Natural killer cell (primary cell): ENCODE data around the gene ZFAND2B. TPM values are rescaled to one million over a fixed set of nuclear protein-coding genes. Genes with fewer than 3 reads are reported as not detected.

Experiments used
- ATAC-seq, 3 donors: fragments of 150-1000 bp in 2 of 3; fragments of 200-7000 bp in 1 of 3; cut with Tn5 transposase; 1 replicate in 1 of 3; 2 replicates in 2 of 3; pipeline ENCODE4 v1.10.0; 2021; ENCODE audit warnings: mild to moderate bottlenecking in 2 of 3, moderate library complexity in 2 of 3
- DNase-seq, 2 donors: peaks; one replicate each; pipeline versions ENCODE4 v3.0.0 to v3.0.0-alpha.2; 2013 to 2021; ENCODE audit warnings: mixed read lengths in 1 of 2
- H3K27ac ChIP-seq: one replicate; pipeline ENCODE4 v1.5.1; 2013; ENCODE audit warnings: mild to moderate bottlenecking, low read length
- H3K27me3 ChIP-seq: one replicate; pipeline ENCODE4 v1.6.1; 2013; ENCODE audit warnings: low read length; ENCODE audit not compliant: control insufficient read depth, insufficient read depth
- H3K36me3 ChIP-seq: one replicate; pipeline ENCODE4 v1.6.1; 2013; ENCODE audit warnings: low read length; ENCODE audit not compliant: control insufficient read depth, insufficient read depth
- H3K4me1 ChIP-seq: one replicate; pipeline ENCODE4 v1.6.1; 2013; ENCODE audit warnings: low read length; ENCODE audit not compliant: control insufficient read depth, insufficient read depth
- H3K4me3 ChIP-seq: one replicate; pipeline ENCODE4 v1.5.1; 2013; ENCODE audit warnings: low read length
- H3K9me3 ChIP-seq: one replicate; pipeline ENCODE4 v1.6.1; 2013; ENCODE audit warnings: low read length; ENCODE audit not compliant: control insufficient read depth, insufficient read depth
- H3K27ac Mint-ChIP-seq, 2 donors: one replicate each; pipeline ENCODE4 v1.8.0; 2022; ENCODE audit warnings: mild to moderate bottlenecking in 2 of 2, mixed read lengths in 2 of 2, moderate library complexity in 1 of 2
- H3K27me3 Mint-ChIP-seq, 2 donors: one replicate each; pipeline ENCODE4 v1.8.0; 2022; ENCODE audit warnings: low read depth in 2 of 2, mixed read lengths in 2 of 2
- H3K36me3 Mint-ChIP-seq: one replicate; pipeline ENCODE4 v1.8.0; 2022; ENCODE audit warnings: mixed read lengths
- H3K4me1 Mint-ChIP-seq, 2 donors: one replicate each; pipeline ENCODE4 v1.8.0; 2022; ENCODE audit warnings: mixed read lengths in 2 of 2
- H3K4me3 Mint-ChIP-seq: one replicate; pipeline ENCODE4 v1.8.0; 2022; ENCODE audit warnings: mild to moderate bottlenecking, moderate library complexity, mixed read lengths
- H3K9me3 Mint-ChIP-seq, 2 donors: one replicate each; pipeline ENCODE4 v1.8.0; 2022; ENCODE audit warnings: mixed read lengths in 2 of 2
- WGBS: methylation state at CpG from one replicate; pipeline ENCODE4 v1.1.7; 2013; ENCODE audit warnings: missing lambda C conversion rate; ENCODE audit not compliant: insufficient coverage; 5-methylcytosine and 5-hydroxymethylcytosine counted together
- intact Hi-C: fragments of 100-400 bp; cut with micrococcal nuclease; formaldehyde crosslinking; loops from one replicate; pipeline ENCODE4 v1.14.2; 2022
- total RNA-seq, 4 donors: library from RNA; stranded (reverse); fragments of 120-200 nt in 1 of 4; gene quantifications; one replicate each; pipeline versions ENCODE4 v1.2.3 to v1.2.4, GENCODE V29; 2013 to 2022
- TF ChIP-seq, protein P1 (sequence below): fragments of 200-600 bp; IDR thresholded peaks from one replicate; pipeline ENCODE4 v1.8.0; 2022; ENCODE audit warnings: antibody characterized with exemption

ZFAND2B gene
- total RNA-seq, 3 donors from 2014 or later (not counting 1 experiment from before 2014, with no cell fraction given) = 67.6 to 84.0 (median 83.4) TPM

DNA sequence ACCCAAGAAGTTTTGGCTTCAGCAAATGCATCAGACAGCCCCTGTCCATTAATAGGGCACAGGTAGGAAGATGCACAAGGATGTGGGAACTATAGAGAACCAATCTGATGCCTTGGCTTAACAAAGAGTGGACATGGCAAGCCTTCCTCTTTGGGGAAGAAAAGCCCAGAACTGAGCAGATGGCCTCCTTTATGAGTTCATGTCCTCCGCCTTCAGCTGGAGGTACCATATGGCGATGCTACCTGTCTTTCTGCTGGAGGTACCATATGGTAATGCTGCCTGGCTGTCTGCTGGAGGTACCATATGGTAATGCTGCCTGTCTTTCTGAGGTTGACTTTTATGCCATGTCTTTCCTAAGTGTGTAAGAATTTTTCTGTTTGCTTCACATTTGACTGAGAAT is 22.5 kb upstream of the ZFAND2B start:
- H3K36me3 ChIP-seq = peaks cover 53% of the 10 kb centered on the region
- ATAC-seq (no peak), DNase-seq (no peak)
- peak overlapping the region in 1 of 2 donors; percentile 24 for H3K27ac Mint-ChIP-seq
- no peaks in the 10 kb centered on the region for H3K27me3 ChIP-seq
- intact Hi-C loops = no loop called here
- no peak overlapping the region for H3K4me3 Mint-ChIP-seq
- TF ChIP-seq, protein P1, sequence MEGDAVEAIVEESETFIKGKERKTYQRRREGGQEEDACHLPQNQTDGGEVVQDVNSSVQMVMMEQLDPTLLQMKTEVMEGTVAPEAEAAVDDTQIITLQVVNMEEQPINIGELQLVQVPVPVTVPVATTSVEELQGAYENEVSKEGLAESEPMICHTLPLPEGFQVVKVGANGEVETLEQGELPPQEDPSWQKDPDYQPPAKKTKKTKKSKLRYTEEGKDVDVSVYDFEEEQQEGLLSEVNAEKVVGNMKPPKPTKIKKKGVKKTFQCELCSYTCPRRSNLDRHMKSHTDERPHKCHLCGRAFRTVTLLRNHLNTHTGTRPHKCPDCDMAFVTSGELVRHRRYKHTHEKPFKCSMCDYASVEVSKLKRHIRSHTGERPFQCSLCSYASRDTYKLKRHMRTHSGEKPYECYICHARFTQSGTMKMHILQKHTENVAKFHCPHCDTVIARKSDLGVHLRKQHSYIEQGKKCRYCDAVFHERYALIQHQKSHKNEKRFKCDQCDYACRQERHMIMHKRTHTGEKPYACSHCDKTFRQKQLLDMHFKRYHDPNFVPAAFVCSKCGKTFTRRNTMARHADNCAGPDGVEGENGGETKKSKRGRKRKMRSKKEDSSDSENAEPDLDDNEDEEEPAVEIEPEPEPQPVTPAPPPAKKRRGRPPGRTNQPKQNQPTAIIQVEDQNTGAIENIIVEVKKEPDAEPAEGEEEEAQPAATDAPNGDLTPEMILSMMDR = no peak
- no peak overlapping the region for H3K4me3 ChIP-seq
- H3K9me3 Mint-ChIP-seq = no peaks in the 10 kb centered on the region
- no peaks in the 10 kb centered on the region for H3K27me3 Mint-ChIP-seq
- 94% methylated on average over 2 of the region's 2 CpGs for WGBS
- no peaks in the 10 kb centered on the region for H3K36me3 Mint-ChIP-seq
- H3K9me3 ChIP-seq = no peaks in the 10 kb centered on the region
- peaks cover 12 to 32% of the 10 kb centered on the region in 2 donors for H3K4me1 Mint-ChIP-seq
- H3K27ac ChIP-seq = no peak overlapping the region
- peaks cover 10% of the 10 kb centered on the region for H3K4me1 ChIP-seq

DNA sequence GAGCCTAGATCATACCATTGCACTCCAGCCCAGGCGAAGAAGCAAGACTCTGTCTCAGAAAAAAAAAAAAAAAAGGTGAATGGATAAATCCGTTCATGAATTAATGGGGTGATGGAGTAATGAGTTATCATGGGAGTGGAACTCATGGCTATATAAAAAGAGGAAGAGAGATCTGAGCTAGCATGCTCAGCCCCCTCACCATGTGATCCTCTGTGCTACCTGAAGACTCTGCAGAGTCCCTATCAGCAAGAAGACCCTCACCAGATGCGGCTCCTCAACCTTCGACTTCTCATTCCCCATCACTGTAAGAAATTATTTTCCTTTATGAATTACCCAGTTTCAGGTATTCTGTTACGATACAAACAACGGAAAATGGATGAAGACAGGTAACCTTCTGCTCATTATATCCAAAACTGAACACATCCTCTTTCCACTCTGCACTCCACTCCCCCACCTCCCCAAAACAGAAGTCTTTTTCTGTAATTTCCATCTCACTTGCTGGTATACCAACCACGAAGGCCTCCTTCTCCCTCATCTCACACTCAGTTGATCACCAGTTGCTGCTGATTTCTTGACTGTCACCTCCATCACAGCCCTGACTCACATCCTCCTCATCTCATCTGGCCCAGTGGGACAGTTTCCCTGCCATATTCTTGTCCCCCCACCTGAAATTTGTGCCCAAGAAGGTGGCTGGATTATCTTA is 19.7 kb upstream of the ZFAND2B start:
- DNase-seq (no peak), ATAC-seq (no peak)
- no peak overlapping the region for H3K4me3 ChIP-seq
- Mint-ChIP-seq H3K9me3 (no peaks in the 10 kb centered on the region), H3K27ac (no peak overlapping the region), H3K27me3 (no peaks in the 10 kb centered on the region), H3K4me3 (no peak overlapping the region), H3K36me3 (no peaks in the 10 kb centered on the region), H3K4me1 (peaks cover 0 to 7% of the 10 kb centered on the region in 2 donors)
- TF ChIP-seq, protein P1 = no peak
- H3K9me3 ChIP-seq = no peaks in the 10 kb centered on the region
- WGBS = 80% methylated on average over 7 of the region's 7 CpGs
- intact Hi-C loops = no loop called here
- no peaks in the 10 kb centered on the region for H3K4me1 ChIP-seq
- H3K36me3 ChIP-seq = peaks cover 29% of the 10 kb centered on the region
- no peak overlapping the region for H3K27ac ChIP-seq
- no peaks in the 10 kb centered on the region for H3K27me3 ChIP-seq

DNA sequence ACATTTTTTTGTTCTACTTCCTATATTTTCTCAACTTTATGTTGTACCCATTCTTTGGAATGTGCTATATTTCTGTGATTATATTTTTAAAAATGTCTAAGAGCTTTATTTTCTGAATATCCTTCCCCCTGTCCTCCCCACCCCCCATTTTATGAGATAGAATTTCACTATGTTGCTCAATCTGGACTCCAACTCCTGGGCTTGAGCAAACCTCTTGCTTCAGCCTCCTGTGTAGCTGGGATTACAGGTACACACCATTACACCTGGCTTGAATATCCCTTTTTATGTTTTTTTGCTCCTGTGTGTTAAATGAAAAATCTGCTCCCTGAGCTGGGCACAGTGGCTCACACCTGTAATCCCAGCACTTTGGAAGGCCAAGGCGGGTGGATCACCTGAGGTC is 9.2 kb upstream of the ZFAND2B start:
- H3K9me3 ChIP-seq = no peaks in the 10 kb centered on the region
- Mint-ChIP-seq H3K4me1 (peaks cover 5 to 15% of the 10 kb centered on the region in 2 donors), H3K27me3 (peaks cover 0 to 7% of the 10 kb centered on the region in 2 donors), H3K4me3 (no peak overlapping the region), H3K36me3 (no peaks in the 10 kb centered on the region), H3K27ac (no peak overlapping the region), H3K9me3 (no peaks in the 10 kb centered on the region)
- no peak overlapping the region for H3K4me3 ChIP-seq
- peaks cover 11% of the 10 kb centered on the region for H3K4me1 ChIP-seq
- no peak for ATAC-seq
- H3K36me3 ChIP-seq = no peaks in the 10 kb centered on the region
- intact Hi-C loops = no loop called here
- no peak overlapping the region for H3K27ac ChIP-seq
- DNase-seq = peak in 1 of 2 donors; percentile 0
- TF ChIP-seq, protein P1 = no peak
- H3K27me3 ChIP-seq = no peaks in the 10 kb centered on the region
- WGBS = 100% methylated on average over 1 of the region's 1 CpG

DNA sequence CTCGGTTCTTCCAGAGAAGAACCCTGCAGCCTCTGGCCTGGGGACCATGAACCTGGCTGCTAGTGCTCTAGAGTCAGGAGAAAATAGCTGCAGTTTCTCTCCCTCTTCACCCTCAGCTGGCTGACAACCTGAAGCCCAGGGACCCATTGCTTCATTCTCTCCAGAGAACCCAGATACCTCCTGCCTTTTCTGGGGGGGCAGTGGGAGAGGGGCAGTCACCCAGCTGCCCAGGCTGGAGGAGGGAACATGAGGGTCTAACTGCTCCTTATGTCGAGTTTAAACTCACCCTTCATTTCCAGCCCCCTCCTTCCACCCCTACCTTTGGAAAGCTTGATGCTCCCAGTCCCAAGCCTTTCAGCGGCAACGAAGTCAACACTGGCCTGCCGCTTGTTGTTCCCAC is 7.6 kb upstream of the ZFAND2B start:
- H3K9me3 ChIP-seq = no peaks in the 10 kb centered on the region
- H3K27ac ChIP-seq = no peak overlapping the region
- H3K36me3 ChIP-seq = no peaks in the 10 kb centered on the region
- Mint-ChIP-seq H3K27me3 (peaks cover 0 to 7% of the 10 kb centered on the region in 2 donors), H3K36me3 (no peaks in the 10 kb centered on the region), H3K4me1 (peaks cover 5 to 15% of the 10 kb centered on the region in 2 donors), H3K27ac (peak overlapping the region in 1 of 2 donors; percentile 86), H3K9me3 (no peaks in the 10 kb centered on the region), H3K4me3 (no peak overlapping the region)
- no peak overlapping the region for H3K4me3 ChIP-seq
- TF ChIP-seq, protein P1 = no peak
- H3K27me3 ChIP-seq = no peaks in the 10 kb centered on the region
- peaks cover 11% of the 10 kb centered on the region for H3K4me1 ChIP-seq
- peak in 1 of 2 donors; percentile 0 for DNase-seq
- no peak for ATAC-seq
- 96% methylated on average over 5 of the region's 5 CpGs for WGBS
- intact Hi-C loops = no loop called here
